Caco-2 (cell line): ENCODE results near the gene TTC28. TPM values are rescaled to one million over a fixed set of nuclear protein-coding genes. Genes with fewer than 3 reads are reported as not detected.

Experiments used
- BruUV-seq: library from RNA; stranded (reverse); fragments of 400-500 nt; replicated peaks from 2 replicates; lab custom pipeline; 2021; lab: Mats Ljungman, UMichigan
- CTCF ChIA-PET: fragments of 300-600 bp; sonication (Branson Sonifier 250); formaldehyde crosslinking; loops from one replicate; lab custom pipeline; 2022; ENCODE audit warnings: antibody characterized with exemption; lab: Charles Lee
- POLR2A ChIA-PET: fragments of 300-600 bp; sonication (Branson Sonifier 250); formaldehyde crosslinking; loops from one replicate; lab custom pipeline; 2022; ENCODE audit warnings: antibody characterized with exemption; lab: Charles Lee
- DNase-seq, 2 experiments: peaks; one replicate each; pipeline versions ENCODE4 v3.0.0 to v3.0.0-alpha.2; 2020 to 2022
- H3K27me3 ChIP-seq: replicated peaks from 2 replicates; pipeline ENCODE4 v1.6.0; 2011; ENCODE audit warnings: low read length; ENCODE audit not compliant: control insufficient read depth, insufficient read depth
- H3K36me3 ChIP-seq: 2 replicates; pipeline ENCODE4 v1.5.1; 2011; ENCODE audit warnings: low read length; ENCODE audit not compliant: control insufficient read depth, insufficient read depth
- H3K4me1 ChIP-seq: fragments of 250-450 bp; sonication (Bioruptor Pico); 2 replicates; pipeline ENCODE4 v1.5.1; 2020; ENCODE audit warnings: mild to moderate bottlenecking
- H3K4me3 ChIP-seq: 2 replicates; pipeline ENCODE4 v1.5.1; 2011; ENCODE audit warnings: low read depth, mild to moderate bottlenecking, control low read depth, low read length
- H3K9me3 ChIP-seq: fragments of 250-450 bp; sonication (Bioruptor Pico); 2 replicates; pipeline ENCODE4 v1.5.1; 2020; ENCODE audit warnings: mild to moderate bottlenecking, moderate library complexity
- H3K27ac Mint-ChIP-seq: one replicate; pipeline ENCODE4 v1.8.0; 2022; ENCODE audit warnings: mixed read lengths; ENCODE audit not compliant: unreplicated experiment
- H3K27me3 Mint-ChIP-seq: one replicate; pipeline ENCODE4 v1.8.0; 2022; ENCODE audit warnings: mixed read lengths; ENCODE audit not compliant: insufficient read depth, unreplicated experiment
- H3K36me3 Mint-ChIP-seq: one replicate; pipeline ENCODE4 v1.8.0; 2022; ENCODE audit warnings: mild to moderate bottlenecking, mixed read lengths; ENCODE audit not compliant: insufficient read depth, unreplicated experiment
- H3K4me1 Mint-ChIP-seq: one replicate; pipeline ENCODE4 v1.8.0; 2022; ENCODE audit warnings: low read depth, mixed read lengths; ENCODE audit not compliant: unreplicated experiment
- H3K4me3 Mint-ChIP-seq: one replicate; pipeline ENCODE4 v1.8.0; 2022; ENCODE audit warnings: mild to moderate bottlenecking, moderate library complexity, mixed read lengths; ENCODE audit not compliant: unreplicated experiment
- H3K9me3 Mint-ChIP-seq: one replicate; pipeline ENCODE4 v1.8.0; 2022; ENCODE audit warnings: mixed read lengths; ENCODE audit not compliant: unreplicated experiment
- intact Hi-C: fragments of 100-400 bp; cut with micrococcal nuclease; formaldehyde crosslinking; loops from one replicate; pipeline ENCODE4 v1.10.0; 2022; ENCODE audit not compliant: unreplicated experiment
- total RNA-seq: library from RNA; stranded (reverse); gene quantifications from 2 replicates; pipeline ENCODE4 v1.2.3, GENCODE V29; 2022
- TF ChIP-seq, protein P1 (sequence below), 2 experiments: fragments of 200-600 bp in 1 of 2; IDR thresholded peaks; 1 replicate in 1 of 2; 2 replicates in 1 of 2; pipeline versions ENCODE4 v1.5.1 to v1.8.0; 2011 to 2022; ENCODE audit warnings: antibody characterized with exemption in 1 of 2, control low read depth in 1 of 2, inconsistent platforms in 1 of 2, low read depth in 1 of 2, low read length in 1 of 2, mild to moderate bottlenecking in 1 of 2, moderate library complexity in 1 of 2; ENCODE audit not compliant: insufficient read depth in 1 of 2, severe bottlenecking in 1 of 2, unreplicated experiment in 1 of 2

Gene TTC28
- total RNA-seq, 1 experiment from 2014 or later, result 12.0 TPM

DNA sequence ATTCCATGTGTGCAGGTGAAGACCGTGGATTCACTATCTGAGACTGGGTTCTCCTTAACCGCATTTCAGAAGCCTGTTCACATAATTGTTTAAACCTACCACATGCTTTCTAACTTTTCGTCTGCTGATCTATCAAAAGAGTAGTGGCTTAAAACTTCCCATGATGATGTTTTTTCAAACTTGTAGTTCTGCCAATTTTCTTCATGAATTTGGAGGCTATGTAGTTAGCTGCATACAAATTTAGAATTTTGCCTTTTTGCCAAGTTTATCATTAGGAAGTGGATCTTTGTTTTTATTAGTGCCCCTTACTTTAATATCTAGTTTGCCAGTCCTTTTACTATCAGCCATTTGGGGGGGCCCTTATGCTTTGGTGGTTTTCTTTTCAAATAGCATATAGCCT lies 703.1 kb downstream of the TTC28 start:
- CTCF ChIA-PET, result no interaction called here
- BruUV-seq, result no TSS peak

DNA sequence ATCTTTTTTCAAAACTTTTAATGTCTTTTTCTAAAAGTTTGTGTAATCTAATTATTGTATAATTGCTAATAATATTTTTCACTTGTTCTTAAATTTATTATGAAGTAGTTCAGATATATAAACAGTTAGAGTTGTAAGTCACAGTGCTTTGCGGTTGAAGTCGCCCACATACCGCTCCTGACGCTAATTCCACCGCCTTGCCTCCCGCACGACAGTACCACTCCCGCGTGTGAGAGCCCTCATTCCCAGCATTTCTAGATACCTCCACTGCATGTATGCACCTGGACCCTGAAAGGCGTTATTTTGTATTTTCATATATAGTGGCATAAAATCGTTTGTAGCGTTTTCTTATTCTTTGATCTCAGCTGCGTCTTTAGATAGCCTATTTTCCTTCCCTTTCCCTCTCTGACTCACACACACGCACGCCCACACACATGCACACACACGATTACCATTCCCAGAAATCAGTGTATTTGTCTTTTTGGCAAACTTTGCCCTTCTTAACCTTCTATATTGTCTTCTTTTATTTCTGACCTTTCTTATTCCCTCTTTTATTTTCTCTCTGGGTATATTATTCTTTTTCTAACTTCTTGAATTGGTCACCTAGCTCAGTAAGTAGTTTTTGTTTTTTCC lies 704.1 kb downstream of the TTC28 start:
- peaks cover 3% of the 10 kb centered on the region for H3K9me3 ChIP-seq
- Mint-ChIP-seq H3K27ac (no peak overlapping the region), H3K4me1 (no peaks in the 10 kb centered on the region), H3K9me3 (peaks cover 10% of the 10 kb centered on the region), H3K4me3 (no peak overlapping the region), H3K27me3 (no peaks in the 10 kb centered on the region), H3K36me3 (no peaks in the 10 kb centered on the region)
- ChIA-PET POLR2A (no interaction called here), CTCF (no interaction called here)
- intact Hi-C loops, result no loop called here
- no peak overlapping the region for H3K4me3 ChIP-seq
- no peak for DNase-seq
- H3K36me3 ChIP-seq, result no peaks in the 10 kb centered on the region
- TF ChIP-seq, protein P1, sequence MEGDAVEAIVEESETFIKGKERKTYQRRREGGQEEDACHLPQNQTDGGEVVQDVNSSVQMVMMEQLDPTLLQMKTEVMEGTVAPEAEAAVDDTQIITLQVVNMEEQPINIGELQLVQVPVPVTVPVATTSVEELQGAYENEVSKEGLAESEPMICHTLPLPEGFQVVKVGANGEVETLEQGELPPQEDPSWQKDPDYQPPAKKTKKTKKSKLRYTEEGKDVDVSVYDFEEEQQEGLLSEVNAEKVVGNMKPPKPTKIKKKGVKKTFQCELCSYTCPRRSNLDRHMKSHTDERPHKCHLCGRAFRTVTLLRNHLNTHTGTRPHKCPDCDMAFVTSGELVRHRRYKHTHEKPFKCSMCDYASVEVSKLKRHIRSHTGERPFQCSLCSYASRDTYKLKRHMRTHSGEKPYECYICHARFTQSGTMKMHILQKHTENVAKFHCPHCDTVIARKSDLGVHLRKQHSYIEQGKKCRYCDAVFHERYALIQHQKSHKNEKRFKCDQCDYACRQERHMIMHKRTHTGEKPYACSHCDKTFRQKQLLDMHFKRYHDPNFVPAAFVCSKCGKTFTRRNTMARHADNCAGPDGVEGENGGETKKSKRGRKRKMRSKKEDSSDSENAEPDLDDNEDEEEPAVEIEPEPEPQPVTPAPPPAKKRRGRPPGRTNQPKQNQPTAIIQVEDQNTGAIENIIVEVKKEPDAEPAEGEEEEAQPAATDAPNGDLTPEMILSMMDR (IDR thresholded peaks at IDR 0.05; ENCODE audit: insufficient read depth in 1 of 2, low read depth in 1 of 2, low read length in 1 of 2, severe bottlenecking in 1 of 2, unreplicated experiment in 1 of 2), result no peak
- BruUV-seq, result no TSS peak
- no peaks in the 10 kb centered on the region for H3K27me3 ChIP-seq
- no peaks in the 10 kb centered on the region for H3K4me1 ChIP-seq

More for the DNA sequence above, 703.1 kb downstream of the TTC28 start:
- H3K9me3 Mint-ChIP-seq, result peaks cover 8% of the 10 kb centered on the region
- TF ChIP-seq, protein P1 (IDR thresholded peaks at IDR 0.05; ENCODE audit: insufficient read depth in 1 of 2, low read depth in 1 of 2, low read length in 1 of 2, severe bottlenecking in 1 of 2, unreplicated experiment in 1 of 2), result no peak
- no peaks in the 10 kb centered on the region for H3K4me1 ChIP-seq
- H3K36me3 Mint-ChIP-seq, result no peaks in the 10 kb centered on the region
- no peak overlapping the region for H3K27ac Mint-ChIP-seq
- no peaks in the 10 kb centered on the region for H3K4me1 Mint-ChIP-seq
- no peaks in the 10 kb centered on the region for H3K27me3 Mint-ChIP-seq
- no peak overlapping the region for H3K4me3 ChIP-seq
- no peak for DNase-seq
- H3K36me3 ChIP-seq, result no peaks in the 10 kb centered on the region
- intact Hi-C loops, result no loop called here
- H3K9me3 ChIP-seq, result no peaks in the 10 kb centered on the region
- H3K27me3 ChIP-seq, result no peaks in the 10 kb centered on the region
- POLR2A ChIA-PET, result no interaction called here
- H3K4me3 Mint-ChIP-seq, result no peak overlapping the region

DNA sequence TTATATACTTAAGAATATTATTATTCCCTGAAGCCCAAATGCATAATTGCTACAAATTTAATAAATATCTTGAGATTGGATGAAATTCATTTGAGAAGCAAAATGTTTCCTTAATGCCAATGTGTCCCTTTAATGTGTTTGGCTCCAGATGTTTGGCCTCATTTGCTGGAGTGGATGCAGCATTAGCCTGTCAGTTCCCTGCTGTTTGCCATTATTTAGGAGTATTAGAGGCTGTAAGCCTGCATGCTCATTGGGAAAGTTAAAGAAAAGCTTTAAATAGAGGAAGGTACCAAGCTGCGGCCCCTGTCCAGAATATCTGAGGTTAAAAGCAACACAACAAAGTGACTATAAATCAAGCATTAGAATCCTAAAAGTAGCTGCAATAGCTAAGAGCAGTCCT lies 705.8 kb downstream of the TTC28 start:
- intact Hi-C loops, result no loop called here

More for the DNA sequence above, 705.8 kb downstream of the TTC28 start:
- H3K4me1 Mint-ChIP-seq, result no peaks in the 10 kb centered on the region
- ChIA-PET POLR2A (no interaction called here), CTCF (no interaction called here)
- Histone ChIP-seq H3K4me3 (no peak overlapping the region), H3K9me3 (peaks cover 13% of the 10 kb centered on the region), H3K36me3 (no peaks in the 10 kb centered on the region), H3K4me1 (no peaks in the 10 kb centered on the region), H3K27me3 (no peaks in the 10 kb centered on the region)
- no peaks in the 10 kb centered on the region for H3K27me3 Mint-ChIP-seq
- TF ChIP-seq, protein P1 (IDR thresholded peaks at IDR 0.05; ENCODE audit: insufficient read depth in 1 of 2, low read depth in 1 of 2, low read length in 1 of 2, severe bottlenecking in 1 of 2, unreplicated experiment in 1 of 2), result no peak
- H3K4me3 Mint-ChIP-seq, result no peak overlapping the region
- H3K36me3 Mint-ChIP-seq, result no peaks in the 10 kb centered on the region
- DNase-seq, result no peak
- H3K27ac Mint-ChIP-seq, result no peak overlapping the region
- no TSS peak for BruUV-seq
- H3K9me3 Mint-ChIP-seq, result peaks cover 22% of the 10 kb centered on the region
